Neural progenitor cell (in vitro differentiated cells): ENCODE results near the gene ELAVL4. TPM values are rescaled to one million over a fixed set of nuclear protein-coding genes. Genes with fewer than 3 reads are reported as not detected.

Experiments
- DNase-seq: peaks from one replicate; pipeline ENCODE4 v3.0.0-alpha.2; 2016; ENCODE audit warnings: low spot score
- H2AFZ ChIP-seq: fragments of 200-600 bp; sonication (generic); replicated peaks from 2 replicates; pipeline ENCODE4 v1.6.1; 2016; ENCODE audit warnings: antibody characterized with exemption
- H3F3A ChIP-seq: fragments of 200-600 bp; sonication (generic); 2 replicates; pipeline ENCODE4 v1.6.1; 2016; ENCODE audit warnings: antibody characterized with exemption, low read depth
- H3K27ac ChIP-seq: fragments of 200-600 bp; sonication (generic); 2 replicates; pipeline ENCODE4 v1.5.1; 2016; ENCODE audit warnings: mild to moderate bottlenecking
- H3K27me3 ChIP-seq: fragments of 200-600 bp; sonication (generic); 2 replicates; pipeline ENCODE4 v1.6.1; 2016; ENCODE audit warnings: mild to moderate bottlenecking, moderate library complexity
- H3K36me3 ChIP-seq: fragments of 200-600 bp; sonication (generic); 2 replicates; pipeline ENCODE4 v1.5.1; 2016
- H3K4me1 ChIP-seq: fragments of 200-600 bp; sonication (generic); 2 replicates; pipeline ENCODE4 v1.6.1; 2016; ENCODE audit warnings: mixed run types
- H3K4me2 ChIP-seq: fragments of 200-600 bp; sonication (generic); 2 replicates; pipeline ENCODE4 v1.6.1; 2016
- H3K4me3 ChIP-seq: fragments of 200-600 bp; sonication (generic); 2 replicates; pipeline ENCODE4 v1.5.1; 2016
- H3K79me2 ChIP-seq: fragments of 200-600 bp; sonication (generic); 2 replicates; pipeline ENCODE4 v1.6.1; 2016; ENCODE audit warnings: low read depth
- H3K9ac ChIP-seq: fragments of 200-600 bp; sonication (generic); 2 replicates; pipeline ENCODE4 v1.6.1; 2016
- H3K9me3 ChIP-seq: fragments of 200-600 bp; sonication (generic); 2 replicates; pipeline ENCODE4 v1.5.1; 2016; ENCODE audit warnings: low read depth
- H4K20me1 ChIP-seq: fragments of 200-600 bp; sonication (generic); 2 replicates; pipeline ENCODE4 v1.6.1; 2016; ENCODE audit warnings: low read depth
- H3K27ac Mint-ChIP-seq: 3 replicates; pipeline ENCODE4 v1.8.0; 2021; ENCODE audit warnings: mixed read lengths
- H3K27me3 Mint-ChIP-seq: 2 replicates; pipeline ENCODE4 v1.8.0; 2022; ENCODE audit warnings: low read depth, mild to moderate bottlenecking, inconsistent platforms, moderate library complexity, mixed read lengths; ENCODE audit not compliant: insufficient read depth
- H3K36me3 Mint-ChIP-seq: 3 replicates; pipeline ENCODE4 v1.8.0; 2021; ENCODE audit warnings: mixed read lengths
- H3K4me1 Mint-ChIP-seq: 3 replicates; pipeline ENCODE4 v1.8.0; 2021; ENCODE audit warnings: mixed read lengths
- H3K4me3 Mint-ChIP-seq: 3 replicates; pipeline ENCODE4 v1.8.0; 2021; ENCODE audit warnings: mild to moderate bottlenecking, moderate library complexity, mixed read lengths
- H3K9me3 Mint-ChIP-seq: 3 replicates; pipeline ENCODE4 v1.8.0; 2020; ENCODE audit warnings: mixed read lengths
- EZH2 ChIP-seq: fragments of 200-600 bp; sonication (generic); IDR thresholded peaks from 2 replicates; pipeline ENCODE4 v1.6.1; 2017; ENCODE audit warnings: antibody characterized with exemption, mild to moderate bottlenecking, moderate library complexity
- EZH2phosphoT487 ChIP-seq: fragments of 200-600 bp; sonication (generic); IDR thresholded peaks from 2 replicates; pipeline ENCODE4 v1.6.1; 2017; ENCODE audit warnings: antibody characterized with exemption
- total RNA-seq: library from RNA; depleted of rRNA; stranded (reverse); fragments of >200 nt; gene quantifications from 2 replicates; pipeline ENCODE4 v1.2.3, GENCODE V29; 2015; ENCODE audit warnings: low replicate concordance
- TF ChIP-seq, protein P1 (sequence below): fragments of 200-600 bp; sonication (generic); IDR thresholded peaks from 2 replicates; pipeline ENCODE4 v1.5.1; 2017; ENCODE audit warnings: antibody characterized with exemption, mild to moderate bottlenecking

ELAVL4 gene
- total RNA-seq, 1 donor from 2014 or later: not detected

- Histone ChIP-seq H3K36me3 (no peaks in the 10 kb centered on the region), H3K9ac (no peak overlapping the region), H3F3A (no peaks in the 10 kb centered on the region), H3K4me2 (no peak overlapping the region), H3K79me2 (no peaks in the 10 kb centered on the region), H3K4me3 (no peak overlapping the region), H2AFZ (no peak overlapping the region), H4K20me1 (no peaks in the 10 kb centered on the region), H3K27ac (no peak overlapping the region), H3K27me3 (no peaks in the 10 kb centered on the region), H3K9me3 (peaks cover 4% of the 10 kb centered on the region), H3K4me1 (no peaks in the 10 kb centered on the region)
- no peak overlapping the region for H3K27ac Mint-ChIP-seq
- no peak overlapping the region for H3K4me3 Mint-ChIP-seq
- DNase-seq: no peak
- TF ChIP-seq EZH2phosphoT487: no peak
- no peak for TF ChIP-seq EZH2
- TF ChIP-seq, protein P1, sequence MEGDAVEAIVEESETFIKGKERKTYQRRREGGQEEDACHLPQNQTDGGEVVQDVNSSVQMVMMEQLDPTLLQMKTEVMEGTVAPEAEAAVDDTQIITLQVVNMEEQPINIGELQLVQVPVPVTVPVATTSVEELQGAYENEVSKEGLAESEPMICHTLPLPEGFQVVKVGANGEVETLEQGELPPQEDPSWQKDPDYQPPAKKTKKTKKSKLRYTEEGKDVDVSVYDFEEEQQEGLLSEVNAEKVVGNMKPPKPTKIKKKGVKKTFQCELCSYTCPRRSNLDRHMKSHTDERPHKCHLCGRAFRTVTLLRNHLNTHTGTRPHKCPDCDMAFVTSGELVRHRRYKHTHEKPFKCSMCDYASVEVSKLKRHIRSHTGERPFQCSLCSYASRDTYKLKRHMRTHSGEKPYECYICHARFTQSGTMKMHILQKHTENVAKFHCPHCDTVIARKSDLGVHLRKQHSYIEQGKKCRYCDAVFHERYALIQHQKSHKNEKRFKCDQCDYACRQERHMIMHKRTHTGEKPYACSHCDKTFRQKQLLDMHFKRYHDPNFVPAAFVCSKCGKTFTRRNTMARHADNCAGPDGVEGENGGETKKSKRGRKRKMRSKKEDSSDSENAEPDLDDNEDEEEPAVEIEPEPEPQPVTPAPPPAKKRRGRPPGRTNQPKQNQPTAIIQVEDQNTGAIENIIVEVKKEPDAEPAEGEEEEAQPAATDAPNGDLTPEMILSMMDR: no peak
- H3K9me3 Mint-ChIP-seq: peaks cover 13% of the 10 kb centered on the region
- peaks cover 10% of the 10 kb centered on the region for H3K27me3 Mint-ChIP-seq
- H3K36me3 Mint-ChIP-seq: no peaks in the 10 kb centered on the region
- no peaks in the 10 kb centered on the region for H3K4me1 Mint-ChIP-seq
These were observed 128.3 kb downstream of the ELAVL4 start for GRCh38 chr1:50237056-50237455.

DNA sequence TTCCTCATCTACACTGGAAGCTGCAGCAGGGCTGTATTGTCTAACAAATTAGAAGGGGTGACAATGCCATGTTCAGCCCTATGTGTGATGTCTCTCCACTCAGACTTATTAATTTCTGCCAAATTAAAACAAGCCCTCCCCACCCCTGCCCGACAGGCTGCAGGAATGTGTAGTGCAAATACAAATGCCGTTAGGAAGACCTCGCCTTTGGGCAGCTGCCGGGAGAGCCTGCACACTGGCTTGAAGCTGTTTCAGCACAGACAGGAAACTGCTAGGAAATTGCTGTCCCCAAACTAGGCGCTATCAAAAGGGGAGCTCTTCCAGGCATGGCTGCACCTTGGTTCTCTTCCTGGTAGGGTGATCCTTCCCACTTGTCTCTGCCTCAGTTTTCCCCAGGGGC, 135.2 kb downstream of the ELAVL4 start:
- TF ChIP-seq EZH2phosphoT487 (no peak), EZH2 (no peak)
- TF ChIP-seq, protein P1: no peak
- H3K27ac ChIP-seq: no peak overlapping the region
- Mint-ChIP-seq H3K27ac (no peak overlapping the region), H3K4me1 (no peaks in the 10 kb centered on the region), H3K9me3 (peaks cover 6% of the 10 kb centered on the region), H3K4me3 (no peak overlapping the region), H3K27me3 (peaks cover 9% of the 10 kb centered on the region), H3K36me3 (no peaks in the 10 kb centered on the region)
- no peaks in the 10 kb centered on the region for H3F3A ChIP-seq
- H3K36me3 ChIP-seq: no peaks in the 10 kb centered on the region
- no peak overlapping the region for H2AFZ ChIP-seq
- no peak overlapping the region for H3K9ac ChIP-seq
- no peak overlapping the region for H3K4me2 ChIP-seq
- no peak for DNase-seq
- H3K9me3 ChIP-seq: no peaks in the 10 kb centered on the region
- no peak overlapping the region for H3K4me3 ChIP-seq
- no peaks in the 10 kb centered on the region for H3K4me1 ChIP-seq
- H3K79me2 ChIP-seq: no peaks in the 10 kb centered on the region
- no peaks in the 10 kb centered on the region for H4K20me1 ChIP-seq
- no peaks in the 10 kb centered on the region for H3K27me3 ChIP-seq

- DNase-seq: no peak
- Mint-ChIP-seq H3K9me3 (no peaks in the 10 kb centered on the region), H3K36me3 (no peaks in the 10 kb centered on the region)
These were observed 138.1 kb downstream of the ELAVL4 start for GRCh38 chr1:50246869-50247268.

More at GRCh38 chr1:50246869-50247268, 138.1 kb downstream of the ELAVL4 start:
- no peaks in the 10 kb centered on the region for H3K79me2 ChIP-seq
- TF ChIP-seq, protein P1: no peak
- H2AFZ ChIP-seq: no peak overlapping the region
- H3K36me3 ChIP-seq: no peaks in the 10 kb centered on the region
- H3F3A ChIP-seq: no peaks in the 10 kb centered on the region
- H3K4me3 Mint-ChIP-seq: no peak overlapping the region
- H3K9ac ChIP-seq: no peak overlapping the region
- H3K4me1 Mint-ChIP-seq: peaks cover 13% of the 10 kb centered on the region
- no peak overlapping the region for H3K4me3 ChIP-seq
- H3K27me3 Mint-ChIP-seq: peaks cover 11% of the 10 kb centered on the region
- H3K27ac ChIP-seq: no peak overlapping the region
- H3K27ac Mint-ChIP-seq: no peak overlapping the region
- H3K4me2 ChIP-seq: no peak overlapping the region
- peaks cover 5% of the 10 kb centered on the region for H3K9me3 ChIP-seq
- no peaks in the 10 kb centered on the region for H3K4me1 ChIP-seq
- no peaks in the 10 kb centered on the region for H4K20me1 ChIP-seq
- H3K27me3 ChIP-seq: no peaks in the 10 kb centered on the region
